ENCODE results near the gene OR4B1.

OR4B1 gene

GRCh38 chr11:48263423-48263911 is 46.9 kb downstream of the OR4B1 start, which contains the start of gene OR4X1:
Gene OR4X1, plus strand, starts transcription at chr11:48263861. Its CDS starts 0 bp downstream, at chr11:48263861.
- no peak for DNase-seq
